ENCODE data around the gene NAV2. TPM values are rescaled to one million over a fixed set of nuclear protein-coding genes. Genes with fewer than 3 reads are reported as not detected.
"Not testable (repeated sequence)": the region's sequence is repeated elsewhere in the genome, so short reads cannot be mapped to it uniquely, and the experiment has no call there.

Gene NAV2
- total RNA-seq, 1 experiment from 2014 or later: 139 TPM

DNA sequence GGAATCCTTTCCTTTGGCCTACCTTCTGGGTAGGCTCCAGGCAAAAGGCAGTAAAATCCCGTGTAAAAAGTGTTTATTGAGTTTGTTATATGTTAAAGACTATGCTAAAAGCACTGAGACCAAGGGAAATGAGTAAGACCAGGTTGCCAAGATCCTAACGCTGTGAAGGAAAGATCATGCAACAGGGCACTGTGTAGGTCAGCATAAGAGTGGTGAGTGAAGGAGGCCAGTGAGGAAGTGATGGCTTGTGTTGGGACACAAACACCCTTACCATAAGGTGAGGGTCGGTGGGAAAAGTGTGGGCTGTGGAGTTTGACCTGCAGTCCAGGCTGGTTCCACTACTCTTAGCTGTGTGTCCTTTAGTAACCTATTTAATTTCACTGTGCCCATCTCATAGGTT, 245.6 kb downstream of the NAV2 start:
- Mint-ChIP-seq H3K4me1 (ENCODE audit: insufficient read depth, unreplicated experiment) (peaks cover 49% of the 10 kb centered on the region), H3K36me3 (ENCODE audit: insufficient read depth, unreplicated experiment) (peaks cover 16% of the 10 kb centered on the region), H3K27ac (ENCODE audit: low read depth, unreplicated experiment) (no peak overlapping the region), H3K27me3 (ENCODE audit: insufficient read depth, unreplicated experiment) (no peaks in the 10 kb centered on the region), H3K9me3 (ENCODE audit: unreplicated experiment) (no peaks in the 10 kb centered on the region), H3K4me3 (ENCODE audit: unreplicated experiment) (no peak overlapping the region)
- TF ChIP-seq, protein P1, sequence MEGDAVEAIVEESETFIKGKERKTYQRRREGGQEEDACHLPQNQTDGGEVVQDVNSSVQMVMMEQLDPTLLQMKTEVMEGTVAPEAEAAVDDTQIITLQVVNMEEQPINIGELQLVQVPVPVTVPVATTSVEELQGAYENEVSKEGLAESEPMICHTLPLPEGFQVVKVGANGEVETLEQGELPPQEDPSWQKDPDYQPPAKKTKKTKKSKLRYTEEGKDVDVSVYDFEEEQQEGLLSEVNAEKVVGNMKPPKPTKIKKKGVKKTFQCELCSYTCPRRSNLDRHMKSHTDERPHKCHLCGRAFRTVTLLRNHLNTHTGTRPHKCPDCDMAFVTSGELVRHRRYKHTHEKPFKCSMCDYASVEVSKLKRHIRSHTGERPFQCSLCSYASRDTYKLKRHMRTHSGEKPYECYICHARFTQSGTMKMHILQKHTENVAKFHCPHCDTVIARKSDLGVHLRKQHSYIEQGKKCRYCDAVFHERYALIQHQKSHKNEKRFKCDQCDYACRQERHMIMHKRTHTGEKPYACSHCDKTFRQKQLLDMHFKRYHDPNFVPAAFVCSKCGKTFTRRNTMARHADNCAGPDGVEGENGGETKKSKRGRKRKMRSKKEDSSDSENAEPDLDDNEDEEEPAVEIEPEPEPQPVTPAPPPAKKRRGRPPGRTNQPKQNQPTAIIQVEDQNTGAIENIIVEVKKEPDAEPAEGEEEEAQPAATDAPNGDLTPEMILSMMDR (IDR thresholded peaks at IDR 0.05; ENCODE audit: unreplicated experiment): no peak
- DNase-seq (ENCODE audit: unreplicated experiment): no peak
- intact Hi-C loops (cut with micrococcal nuclease): no loop called here
- POLR2A ChIA-PET: interaction anchor here (0.9 to 1.6 kb wide), 2 partner anchors 30 to 53 kb away, joined by 3 to 4 read pairs; no protein-coding TSS in a partner anchor
- no TSS peak for BruUV-seq (replicated peaks)
- CTCF ChIA-PET: interaction anchor here (0.7 to 1.1 kb wide), 2 partner anchors 98 to 153 kb away, joined by 3 read pairs; no protein-coding TSS in a partner anchor

DNA sequence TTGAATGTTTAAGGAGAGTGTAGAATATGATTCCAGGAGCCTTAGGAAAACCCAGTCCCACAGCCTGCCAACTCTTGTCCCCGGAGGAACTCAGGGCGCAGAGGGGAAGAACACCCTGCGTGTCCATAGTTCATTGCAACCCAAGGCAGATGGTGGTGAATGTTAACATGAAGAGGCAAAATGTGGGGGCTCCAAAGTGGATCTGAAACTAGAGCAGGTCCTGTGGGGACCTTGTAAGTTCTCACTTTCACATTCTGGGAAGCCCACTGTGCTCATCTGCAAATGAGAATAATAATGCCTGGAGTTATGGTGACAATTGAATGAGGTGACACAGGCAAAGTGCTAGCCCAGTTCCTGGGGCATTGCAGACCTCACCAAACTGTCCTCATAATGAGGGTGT, 246.6 kb downstream of the NAV2 start:
- BruUV-seq (replicated peaks): no TSS peak
- Mint-ChIP-seq H3K36me3 (ENCODE audit: insufficient read depth, unreplicated experiment) (peaks cover 16% of the 10 kb centered on the region), H3K9me3 (ENCODE audit: unreplicated experiment) (no peaks in the 10 kb centered on the region), H3K4me1 (ENCODE audit: insufficient read depth, unreplicated experiment) (peaks cover 40% of the 10 kb centered on the region), H3K27ac (ENCODE audit: low read depth, unreplicated experiment) (peak overlapping the region; percentile 49), H3K4me3 (ENCODE audit: unreplicated experiment) (no peak overlapping the region), H3K27me3 (ENCODE audit: insufficient read depth, unreplicated experiment) (no peaks in the 10 kb centered on the region)
- intact Hi-C loops (cut with micrococcal nuclease): no loop called here
- no peak for DNase-seq (ENCODE audit: unreplicated experiment)
- TF ChIP-seq, protein P1 (IDR thresholded peaks at IDR 0.05; ENCODE audit: unreplicated experiment): no peak
- ChIA-PET POLR2A (interaction anchor here (0.7 to 1.6 kb wide), 3 partner anchors 10 to 65 kb away, joined by 3 to 8 read pairs (median 4); no protein-coding TSS in a partner anchor), CTCF (interaction anchor here (0.6 kb wide), 1 partner anchor 32 kb away, joined by 3 read pairs; no protein-coding TSS in a partner anchor)

DNA sequence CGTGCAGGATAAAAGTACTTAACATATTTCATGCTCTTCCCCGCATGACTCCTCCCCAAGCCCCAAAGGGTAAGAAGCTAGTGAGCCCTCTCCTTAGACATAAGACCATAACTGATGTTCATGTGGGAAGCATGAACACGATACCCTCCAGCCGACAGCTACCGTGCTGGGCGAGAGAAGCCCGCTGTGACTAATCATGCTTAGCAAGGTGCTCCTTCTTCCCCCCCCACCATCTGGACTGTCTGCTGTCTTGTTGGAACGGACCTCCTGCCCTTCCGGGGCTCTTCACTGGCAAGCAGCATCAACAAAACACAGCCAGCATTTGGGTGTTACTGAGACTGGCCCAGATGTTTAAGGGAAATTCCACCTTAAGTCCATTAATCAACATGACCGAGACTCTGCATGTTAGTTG, 247.0 kb downstream of the NAV2 start:
- Mint-ChIP-seq H3K36me3 (ENCODE audit: insufficient read depth, unreplicated experiment) (peaks cover 16% of the 10 kb centered on the region), H3K4me1 (ENCODE audit: insufficient read depth, unreplicated experiment) (peaks cover 35% of the 10 kb centered on the region), H3K27ac (ENCODE audit: low read depth, unreplicated experiment) (no peak overlapping the region), H3K9me3 (ENCODE audit: unreplicated experiment) (no peaks in the 10 kb centered on the region), H3K27me3 (ENCODE audit: insufficient read depth, unreplicated experiment) (no peaks in the 10 kb centered on the region), H3K4me3 (ENCODE audit: unreplicated experiment) (no peak overlapping the region)
- BruUV-seq (replicated peaks): no TSS peak
- intact Hi-C loops (cut with micrococcal nuclease): no loop called here
- TF ChIP-seq, protein P1 (IDR thresholded peaks at IDR 0.05; ENCODE audit: unreplicated experiment): no peak
- ChIA-PET POLR2A (interaction anchor here (0.6 to 1.6 kb wide), 8 partner anchors 9 to 96 kb away, joined by 3 to 8 read pairs (median 3); no protein-coding TSS in a partner anchor), CTCF (interaction anchor here (1.0 kb wide), 1 partner anchor 101 kb away, joined by 3 read pairs; no protein-coding TSS in a partner anchor)
- no peak for DNase-seq (ENCODE audit: unreplicated experiment)

DNA sequence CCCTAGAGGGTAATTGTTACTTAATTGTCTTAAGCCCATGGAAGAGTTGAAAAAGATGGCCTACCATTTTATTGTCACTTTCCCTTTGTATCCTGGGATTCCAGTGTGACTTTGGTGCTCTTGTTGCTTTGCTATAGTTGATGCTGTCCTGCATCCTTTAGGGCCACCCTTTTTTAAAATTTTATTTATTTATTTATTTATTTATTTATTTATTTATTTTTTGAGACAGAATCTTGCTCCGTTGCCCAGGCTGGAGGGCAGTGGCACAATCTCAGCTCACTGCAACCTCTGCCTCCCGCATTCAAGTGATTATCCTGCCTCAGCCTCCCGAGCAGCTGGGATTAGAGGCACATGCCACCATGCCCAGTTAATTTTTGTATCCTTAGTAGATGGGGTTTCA, 247.8 kb downstream of the NAV2 start:
- BruUV-seq (replicated peaks); H3K27ac Mint-ChIP-seq (ENCODE audit: low read depth, unreplicated experiment); H3K27me3 Mint-ChIP-seq (ENCODE audit: insufficient read depth, unreplicated experiment); H3K9me3 Mint-ChIP-seq (ENCODE audit: unreplicated experiment); intact Hi-C loops (cut with micrococcal nuclease); DNase-seq (ENCODE audit: unreplicated experiment); H3K4me3 Mint-ChIP-seq (ENCODE audit: unreplicated experiment): not testable (repeated sequence)
- H3K36me3 Mint-ChIP-seq (ENCODE audit: insufficient read depth, unreplicated experiment): peaks cover 16% of the 10 kb centered on the region
- POLR2A ChIA-PET: interaction anchor here (0.9 to 1.6 kb wide), 6 partner anchors 25 to 95 kb away, joined by 3 to 8 read pairs (median 4); no protein-coding TSS in a partner anchor
- H3K4me1 Mint-ChIP-seq (ENCODE audit: insufficient read depth, unreplicated experiment): peaks cover 28% of the 10 kb centered on the region
- CTCF ChIA-PET: interaction anchor here (0.6 to 1.0 kb wide), 3 partner anchors 20 to 101 kb away, joined by 3 to 4 read pairs (median 4); no protein-coding TSS in a partner anchor
